SK-N-SH (cell line): Measurements from ENCODE around the gene CPM. TPM values are rescaled to one million over a fixed set of nuclear protein-coding genes. Genes with fewer than 3 reads are reported as not detected.
A peak's percentile ranks its signal among the peaks of the same experiment; 100 is the strongest.

Experiments used
- CTCF ChIA-PET: fragments of 300-600, 350-600 bp; formaldehyde crosslinking; extraction: SDS; loops from one replicate; lab custom pipeline; 2021; lab: Yijun Ruan, JAX
- POLR2A ChIA-PET: fragments of 350-600 bp; sonication (Branson Sonifier 250); formaldehyde crosslinking; extraction: SDS; loops from one replicate; lab custom pipeline; 2020; ENCODE audit warnings: antibody characterized with exemption, inconsistent platforms; lab: Yijun Ruan, JAX
- DNase-seq: peaks from one replicate; pipeline ENCODE4 v3.0.0; 2012
- H2AFZ ChIP-seq: fragments of 200-600 bp; sonication (generic); 2 replicates; pipeline ENCODE4 v1.8.1; 2016; ENCODE audit warnings: antibody characterized with exemption, mild to moderate bottlenecking, low read depth
- H3F3A ChIP-seq: fragments of 200-600 bp; sonication (generic); replicated peaks from 2 replicates; pipeline ENCODE3; 2016; ENCODE audit warnings: antibody characterized with exemption, mild to moderate bottlenecking; ENCODE audit not compliant: insufficient read depth
- H3K27ac ChIP-seq, 2 experiments: fragments of 200-500 bp in 1 of 2; fragments of 200-600 bp in 1 of 2; sonication (Bioruptor generic) in 1 of 2; sonication (generic), shearing (Covaris generic) in 1 of 2; 2 replicates each; pipeline versions ENCODE4 v1.5.1 to v1.6.1; 2014 to 2016; ENCODE audit warnings: low read depth in 2 of 2, inconsistent platforms in 1 of 2, low read length in 1 of 2, mild to moderate bottlenecking in 1 of 2, mixed read lengths in 1 of 2
- H3K27me3 ChIP-seq: fragments of 200-600 bp; sonication (generic), shearing (Covaris generic); 2 replicates; pipeline ENCODE4 v1.6.1; 2016; ENCODE audit warnings: mixed run types; ENCODE audit not compliant: insufficient read depth
- H3K36me3 ChIP-seq, 2 experiments: fragments of 200-500 bp in 1 of 2; fragments of 200-600 bp in 1 of 2; sonication (Bioruptor generic) in 1 of 2; sonication (generic) in 1 of 2; replicated peaks in 1 of 2; 2 replicates each; pipeline versions ENCODE3 to v1.5.1; 2014 to 2016; ENCODE audit warnings: low read length in 1 of 2, mild to moderate bottlenecking in 1 of 2; ENCODE audit not compliant: insufficient read depth in 2 of 2, control insufficient read depth in 1 of 2
- H3K4me1 ChIP-seq, 2 experiments: fragments of 200-500 bp in 1 of 2; fragments of 200-600 bp in 1 of 2; sonication (Bioruptor generic) in 1 of 2; sonication (generic), shearing (Covaris generic) in 1 of 2; 2 replicates each; pipeline versions ENCODE4 v1.5.1 to v1.6.1; 2014 to 2016; ENCODE audit warnings: low read depth in 1 of 2, low read length in 1 of 2, mixed run types in 1 of 2; ENCODE audit not compliant: insufficient read depth in 2 of 2, control insufficient read depth in 1 of 2
- H3K4me2 ChIP-seq: fragments of 200-600 bp; sonication (generic), shearing (Covaris generic); 2 replicates; pipeline ENCODE4 v1.6.1; 2017; ENCODE audit warnings: mixed run types
- H3K4me3 ChIP-seq, 2 experiments: fragments of 200-500 bp in 1 of 2; fragments of 200-600 bp in 1 of 2; sonication (Bioruptor generic) in 1 of 2; sonication (generic), shearing (Covaris generic) in 1 of 2; 2 replicates each; pipeline versions ENCODE4 v1.5.1 to v1.8.1; 2014 to 2016; ENCODE audit warnings: low read depth in 2 of 2, inconsistent platforms in 1 of 2, low read length in 1 of 2, mild to moderate bottlenecking in 1 of 2, mixed read lengths in 1 of 2, moderate library complexity in 1 of 2
- H3K79me2 ChIP-seq: fragments of 200-600 bp; sonication (generic); 2 replicates; pipeline ENCODE4 v1.8.1; 2017; ENCODE audit warnings: mild to moderate bottlenecking; ENCODE audit not compliant: insufficient read depth
- H3K9ac ChIP-seq: fragments of 200-600 bp; sonication (generic); 2 replicates; pipeline ENCODE4 v1.6.1; 2017; ENCODE audit warnings: mixed run types
- H3K9me2 ChIP-seq: fragments of 200-600 bp; sonication (generic); 2 replicates; pipeline ENCODE4 v1.6.1; 2017; ENCODE audit warnings: mixed run types
- H3K9me3 ChIP-seq: fragments of 200-600 bp; sonication (generic); 2 replicates; pipeline ENCODE4 v1.6.1; 2017; ENCODE audit warnings: mixed run types, mild to moderate bottlenecking, moderate library complexity
- H4K20me1 ChIP-seq: fragments of 200-600 bp; sonication (generic); 2 replicates; pipeline ENCODE4 v1.6.1; 2017; ENCODE audit warnings: mild to moderate bottlenecking, mixed run types; ENCODE audit not compliant: insufficient read depth
- EP300 ChIP-seq, 2 experiments: IDR thresholded peaks; 2 replicates each; pipeline versions ENCODE4 v1.4.0 to v1.6.1; 2012; ENCODE audit warnings: borderline replicate concordance in 1 of 2, low read depth in 1 of 2, low read length in 1 of 2
- EZH2phosphoT487 ChIP-seq: fragments of 200-600 bp; sonication (generic); IDR thresholded peaks from 2 replicates; pipeline ENCODE4 v1.6.1; 2017; ENCODE audit warnings: low read depth, mixed run types, mild to moderate bottlenecking, antibody characterized with exemption, moderate library complexity, borderline replicate concordance
- FOXJ3 ChIP-seq: sonication (generic); formaldehyde crosslinking; IDR thresholded peaks from 2 replicates; pipeline ENCODE4 v1.5.1; 2020; ENCODE audit warnings: mild to moderate bottlenecking, missing genetic modification reagents
- JUND ChIP-seq: IDR thresholded peaks from 2 replicates; pipeline ENCODE4 v1.4.0; 2012
- MEF2A ChIP-seq: IDR thresholded peaks from 2 replicates; pipeline ENCODE4 v1.4.0; 2012; ENCODE audit warnings: low read depth, borderline replicate concordance
- NFIC ChIP-seq: IDR thresholded peaks from 2 replicates; pipeline ENCODE4 v1.4.0; 2012; ENCODE audit warnings: borderline replicate concordance
- NRF1 ChIP-seq: IDR thresholded peaks from 2 replicates; pipeline ENCODE4 v1.6.1; 2012; ENCODE audit warnings: low read depth, mild to moderate bottlenecking, low read length
- POLR2AphosphoS5 ChIP-seq: IDR thresholded peaks from 2 replicates; pipeline ENCODE4 v1.6.1; 2012; ENCODE audit warnings: low read depth, low read length
- RFX5 ChIP-seq: IDR thresholded peaks from 2 replicates; pipeline ENCODE4 v1.6.1; 2012; ENCODE audit warnings: mild to moderate bottlenecking, improper control_type of control experiment, low read length
- RXRA ChIP-seq: IDR thresholded peaks from 2 replicates; pipeline ENCODE4 v1.4.0; 2012; ENCODE audit warnings: low read depth, mild to moderate bottlenecking, borderline replicate concordance
- SIN3A ChIP-seq: IDR thresholded peaks from 2 replicates; pipeline ENCODE4 v1.6.1; 2012; ENCODE audit warnings: low read depth, mild to moderate bottlenecking, low read length, moderate library complexity, borderline replicate concordance
- SMC3 ChIP-seq: IDR thresholded peaks from 2 replicates; pipeline ENCODE4 v1.6.1; 2012; ENCODE audit warnings: low read depth, low read length, improper control_type of control experiment
- TEAD4 ChIP-seq: IDR thresholded peaks from 2 replicates; pipeline ENCODE4 v1.4.0; 2012; ENCODE audit warnings: mild to moderate bottlenecking, borderline replicate concordance; ENCODE audit not compliant: insufficient read depth
- YY1 ChIP-seq: IDR thresholded peaks from 2 replicates; pipeline ENCODE4 v1.4.0; 2012; ENCODE audit warnings: low read depth, mild to moderate bottlenecking
- WGBS: methylation state at CpG from one replicate; pipeline ENCODE4 v1.1.6; 2017; ENCODE audit warnings: low lambda C conversion rate; 5-methylcytosine and 5-hydroxymethylcytosine counted together
- polyA plus RNA-seq, 3 experiments: library from polyadenylated mRNA; depleted of rRNA; stranded (reverse); fragments of >200 nt; gene quantifications; 2 replicates each; pipeline ENCODE4 v1.2.3, GENCODE V29; 2012
- TF ChIP-seq, protein P1 (sequence below): fragments of 150-350 bp; IDR thresholded peaks from 2 replicates; pipeline ENCODE4 v1.6.1; 2017; ENCODE audit warnings: antibody characterized with exemption, low read length, low read depth, borderline replicate concordance
- TF ChIP-seq, protein P2 (sequence below): IDR thresholded peaks from 2 replicates; pipeline ENCODE4; 2012

The CPM gene
- polyA plus RNA-seq, 1 of the 3 experiments (the other 2 are of a cell fraction): 10.8 TPM

- Histone ChIP-seq H3K36me3 (peaks cover 71 to 94% of the 10 kb centered on the region in 2 experiments), H3K9me3 (no peaks in the 10 kb centered on the region), H3K4me2 (no peak overlapping the region), H3K4me1 (peaks cover 0 to 12% of the 10 kb centered on the region in 2 experiments; a peak in 2 of 4 replicates), H3K9ac (no peak overlapping the region), H3K9me2 (no peaks in the 10 kb centered on the region), H2AFZ (no peak overlapping the region), H3K79me2 (peaks cover 86% of the 10 kb centered on the region), H3K27ac (no peak overlapping the region), H3F3A (peaks cover 66% of the 10 kb centered on the region), H3K4me3 (no peak overlapping the region), H4K20me1 (peaks cover 94% of the 10 kb centered on the region), H3K27me3 (no peaks in the 10 kb centered on the region)
- WGBS: 98% methylated on average over 4 of the region's 4 CpGs
- ChIA-PET POLR2A (no interaction called here), CTCF (no interaction called here)
- peak; percentile 36; the same call in 1 of the 2 replicates for TF ChIP-seq POLR2AphosphoS5
- TF ChIP-seq, protein P1, sequence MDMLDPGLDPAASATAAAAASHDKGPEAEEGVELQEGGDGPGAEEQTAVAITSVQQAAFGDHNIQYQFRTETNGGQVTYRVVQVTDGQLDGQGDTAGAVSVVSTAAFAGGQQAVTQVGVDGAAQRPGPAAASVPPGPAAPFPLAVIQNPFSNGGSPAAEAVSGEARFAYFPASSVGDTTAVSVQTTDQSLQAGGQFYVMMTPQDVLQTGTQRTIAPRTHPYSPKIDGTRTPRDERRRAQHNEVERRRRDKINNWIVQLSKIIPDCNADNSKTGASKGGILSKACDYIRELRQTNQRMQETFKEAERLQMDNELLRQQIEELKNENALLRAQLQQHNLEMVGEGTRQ: no peak
- no peak for DNase-seq
Measured at GRCh38 chr12:68833508-68833907, 99.5 kb downstream of the CPM start.

GRCh38 chr12:68832504-68832867, 100.5 kb downstream of the CPM start:
- Histone ChIP-seq H3K36me3 (peaks cover 66 to 94% of the 10 kb centered on the region in 2 experiments), H3F3A (peaks cover 70% of the 10 kb centered on the region), H3K9ac (no peak overlapping the region), H3K9me2 (no peaks in the 10 kb centered on the region), H2AFZ (no peak overlapping the region), H3K79me2 (peaks cover 87% of the 10 kb centered on the region), H3K4me3 (no peak overlapping the region), H4K20me1 (peaks cover 95% of the 10 kb centered on the region), H3K27me3 (no peaks in the 10 kb centered on the region), H3K9me3 (no peaks in the 10 kb centered on the region), H3K4me2 (no peak overlapping the region), H3K27ac (no peak overlapping the region), H3K4me1 (peaks cover 0 to 12% of the 10 kb centered on the region in 2 experiments; a peak in 2 of 4 replicates)
- ChIA-PET CTCF (interaction anchor here (0.6 to 1.3 kb wide), 2 partner anchors 24 to 221 kb away, joined by 3 read pairs; no protein-coding TSS in a partner anchor), POLR2A (no interaction called here)
- 85% methylated on average over 4 of the region's 4 CpGs for WGBS
- DNase-seq: no peak
- no peak for TF ChIP-seq JUND
- TF ChIP-seq NFIC: no peak
- no peak for TF ChIP-seq NRF1
- TF ChIP-seq TEAD4: no peak
- TF ChIP-seq YY1: no peak

DNA sequence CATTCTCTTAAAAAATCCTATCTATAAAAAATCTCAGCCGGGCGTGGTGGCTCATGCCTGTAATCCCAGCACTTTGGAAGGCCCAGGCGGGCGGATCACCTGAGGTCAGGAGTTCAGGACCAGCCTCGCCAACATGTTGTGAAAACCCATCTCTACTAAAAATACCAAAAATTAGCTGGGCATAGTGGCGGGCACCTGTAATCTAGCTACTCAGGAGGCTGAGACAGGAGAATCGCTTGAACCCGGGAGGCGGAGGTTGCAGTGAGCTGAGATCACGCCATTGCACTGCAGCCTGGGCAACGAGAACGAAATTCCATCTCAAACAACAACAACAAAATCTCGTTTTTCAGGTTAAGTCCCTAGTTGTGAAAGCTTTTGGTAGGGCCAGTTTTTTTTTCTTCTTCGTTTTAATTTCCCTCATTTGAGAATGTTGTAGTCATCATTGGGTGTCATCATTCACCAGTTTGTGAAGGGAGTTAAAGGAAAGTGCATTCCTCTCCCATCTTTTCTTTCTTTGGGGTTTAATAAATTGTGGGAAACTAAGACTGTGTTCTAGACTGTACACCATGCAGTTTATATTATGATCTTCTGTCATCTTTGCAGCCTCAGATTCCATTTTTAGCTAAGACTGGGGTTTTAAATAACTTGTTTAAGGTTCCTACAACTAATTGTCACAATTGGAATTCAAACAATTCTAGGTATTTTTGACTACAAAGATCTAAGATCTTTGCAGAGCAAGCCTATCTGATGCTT, 101.0 kb downstream of the CPM start:
- Histone ChIP-seq H3K4me1 (peaks cover 0 to 12% of the 10 kb centered on the region in 2 experiments; a peak in 2 of 4 replicates), H3K36me3 (peaks cover 67 to 94% of the 10 kb centered on the region in 2 experiments), H3K9ac (no peak overlapping the region), H4K20me1 (peaks cover 95% of the 10 kb centered on the region), H3K9me3 (no peaks in the 10 kb centered on the region), H2AFZ (no peak overlapping the region), H3F3A (peaks cover 68% of the 10 kb centered on the region), H3K27me3 (no peaks in the 10 kb centered on the region), H3K4me2 (no peak overlapping the region), H3K27ac (no peak overlapping the region), H3K4me3 (no peak overlapping the region)
- 92% methylated on average over 14 of the region's 14 CpGs for WGBS
- CTCF ChIA-PET: interaction anchor here (0.6 to 3.1 kb wide), 4 partner anchors 19 to 238 kb away, joined by 3 to 31 read pairs (median 5); no protein-coding TSS in a partner anchor
- POLR2A ChIA-PET: no interaction called here
- no peak for TF ChIP-seq RFX5
- TF ChIP-seq RXRA: no peak
- TF ChIP-seq, protein P2, sequence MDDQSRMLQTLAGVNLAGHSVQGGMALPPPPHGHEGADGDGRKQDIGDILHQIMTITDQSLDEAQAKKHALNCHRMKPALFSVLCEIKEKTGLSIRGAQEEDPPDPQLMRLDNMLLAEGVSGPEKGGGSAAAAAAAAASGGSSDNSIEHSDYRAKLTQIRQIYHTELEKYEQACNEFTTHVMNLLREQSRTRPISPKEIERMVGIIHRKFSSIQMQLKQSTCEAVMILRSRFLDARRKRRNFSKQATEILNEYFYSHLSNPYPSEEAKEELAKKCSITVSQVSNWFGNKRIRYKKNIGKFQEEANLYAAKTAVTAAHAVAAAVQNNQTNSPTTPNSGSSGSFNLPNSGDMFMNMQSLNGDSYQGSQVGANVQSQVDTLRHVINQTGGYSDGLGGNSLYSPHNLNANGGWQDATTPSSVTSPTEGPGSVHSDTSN: no peak
- no peak for TF ChIP-seq MEF2A
- TF ChIP-seq EZH2phosphoT487: no peak
- no peak for TF ChIP-seq SMC3
- no peak for TF ChIP-seq FOXJ3 (CRISPR knock-in tag)
- no peak for TF ChIP-seq EP300 (IDR thresholded peaks at IDR 0.05; ENCODE audit: borderline replicate concordance in 1 of 2, low read depth in 1 of 2, low read length in 1 of 2)
- TF ChIP-seq SIN3A: no peak
- TF ChIP-seq, all 33 proteins: peak for 0
- Histone ChIP-seq H3K9me2 (no peaks in the 10 kb centered on the region), H3K79me2 (peaks cover 84% of the 10 kb centered on the region)
- DNase-seq: no peak
